Gastrocnemius medialis (tissue), 4 donors: Measurements from ENCODE around the gene PROCA1.

Source experiments
- CTCF ChIP-seq, 5 experiments: fragments of 450-650 bp in 3 of 5; fragments of 200-600 bp in 2 of 5; sonication (generic) in 2 of 5; IDR thresholded peaks in 4 of 5; conservative IDR thresholded peaks in 1 of 5; 1 replicate in 4 of 5; 2 replicates in 1 of 5; pipeline ENCODE4 v1.5.1; 2016 to 2019; ENCODE audit warnings: antibody characterized with exemption in 5 of 5, mild to moderate bottlenecking in 3 of 5, moderate library complexity in 3 of 5
- POLR2A ChIP-seq, 2 donors: fragments of 450-650 bp; IDR thresholded peaks; one replicate each; pipeline ENCODE4 v1.6.1; 2017; ENCODE audit warnings: antibody characterized with exemption in 2 of 2, mild to moderate bottlenecking in 2 of 2, moderate library complexity in 2 of 2

- TF ChIP-seq CTCF (IDR thresholded peaks at IDR 0.05 in 4 of 5, conservative IDR thresholded peaks at IDR 0.05 in 1 of 5) (no peak), POLR2A (IDR thresholded peaks at IDR 0.05) (no peak)
These were observed 14.5 kb upstream of the PROCA1 start, which contains the start of gene TLCD1 for GRCh38 chr17:28726226-28726626.
